K562 (cell line): ENCODE results near the gene ZFP62. TPM values are rescaled to one million over a fixed set of nuclear protein-coding genes. Genes with fewer than 3 reads are reported as not detected.

Experiments used
- ATAC-seq: fragments of 200-7000 bp; cut with Tn5 transposase; 3 replicates; pipeline ENCODE4 v1.9.1; 2020; ENCODE audit warnings: moderate library complexity
- BruUV-seq: library from RNA; stranded (reverse); fragments of 400-500 nt; replicated peaks from 2 replicates; lab custom pipeline; 2021; lab: Mats Ljungman, UMichigan
- CTCF ChIA-PET: fragments of 300-600 bp; formaldehyde crosslinking; extraction: SDS; loops from one replicate; lab custom pipeline; 2021; ENCODE audit warnings: low intra/inter-chr PET ratio; lab: Yijun Ruan, JAX
- POLR2A ChIA-PET: fragments of 300-600, 350-650 bp; sonication (Branson Sonifier 250); formaldehyde crosslinking; extraction: SDS; loops from one replicate; lab custom pipeline; 2021; ENCODE audit warnings: antibody characterized with exemption, inconsistent platforms; lab: Yijun Ruan, JAX
- DNase-seq, 4 experiments: peaks; one replicate each; pipeline versions ENCODE4 v3.0.0 to v3.0.0-alpha.2; 2011 to 2018; ENCODE audit warnings: low spot score in 3 of 4, mixed read lengths in 3 of 4; ENCODE audit errors: extremely low read depth in 1 of 4
- FAIRE-seq: peaks from 2 replicates; lab custom pipeline; 2011; peaks lifted over from hg19 to GRCh38; lab: Jason Lieb, UNC
- H2AFZ ChIP-seq: 2 replicates; pipeline ENCODE4 v1.6.0; 2011; ENCODE audit warnings: low read depth, low read length, control low read depth, inconsistent platforms
- H3K27ac ChIP-seq: fragments of 200-600 bp; 3 replicates; pipeline ENCODE4 v1.8.0; 2011; ENCODE audit warnings: low read depth, mild to moderate bottlenecking, control low read depth, inconsistent platforms, low read length, moderate library complexity, mixed read lengths; ENCODE audit errors: extremely low read depth
- H3K27me3 ChIP-seq, 2 experiments: fragments of 300-600 bp in 1 of 2; 2 replicates in 1 of 2; 3 replicates in 1 of 2; pipeline versions ENCODE4 v1.6.0 to v1.8.0; 2011; ENCODE audit warnings: inconsistent platforms in 2 of 2, low read length in 2 of 2, mild to moderate bottlenecking in 1 of 2, mixed read lengths in 1 of 2, moderate library complexity in 1 of 2; ENCODE audit not compliant: control insufficient read depth in 2 of 2, insufficient read depth in 2 of 2
- H3K36me3 ChIP-seq: fragments of 300-600 bp; 3 replicates; pipeline ENCODE4 v1.8.0; 2011; ENCODE audit warnings: mild to moderate bottlenecking, low read length, inconsistent platforms; ENCODE audit not compliant: control insufficient read depth, insufficient read depth
- H3K4me1 ChIP-seq, 2 experiments: fragments of 200-600 bp in 1 of 2; replicated peaks in 1 of 2; 2 replicates in 1 of 2; 3 replicates in 1 of 2; pipeline versions ENCODE4 v1.5.1 to v1.8.0; 2011; ENCODE audit warnings: inconsistent platforms in 2 of 2, low read length in 2 of 2, mild to moderate bottlenecking in 1 of 2, mixed read lengths in 1 of 2, moderate library complexity in 1 of 2; ENCODE audit not compliant: control insufficient read depth in 2 of 2, insufficient read depth in 2 of 2
- H3K4me2 ChIP-seq: 2 replicates; pipeline ENCODE4 v1.6.1; 2011; ENCODE audit warnings: low read length, control low read depth, inconsistent platforms, mixed read lengths; ENCODE audit not compliant: insufficient read depth
- H3K4me3 ChIP-seq: fragments of 200-600 bp; sonication (generic), shearing (Covaris generic); 2 replicates; pipeline ENCODE4 v1.5.1; 2016; ENCODE audit warnings: control low read depth, inconsistent platforms
- H3K79me2 ChIP-seq: fragments of 200-600 bp; 3 replicates; pipeline ENCODE4 v1.8.0; 2011; ENCODE audit warnings: low read length, inconsistent platforms; ENCODE audit not compliant: control insufficient read depth, insufficient read depth
- H3K9ac ChIP-seq, 2 experiments: 2 replicates each; pipeline versions ENCODE4 v1.6.0 to v1.6.1; 2011; ENCODE audit warnings: low read depth in 2 of 2, low read length in 2 of 2, control low read depth in 1 of 2, inconsistent platforms in 1 of 2, mild to moderate bottlenecking in 1 of 2, mixed read lengths in 1 of 2; ENCODE audit not compliant: insufficient read depth in 1 of 2
- H3K9me1 ChIP-seq: one replicate; pipeline ENCODE4 v1.6.0; 2011; ENCODE audit warnings: inconsistent platforms, mild to moderate bottlenecking, low read length, moderate library complexity; ENCODE audit not compliant: control insufficient read depth, insufficient read depth
- H3K9me3 ChIP-seq: replicated peaks from 2 replicates; pipeline ENCODE4 v1.5.1; 2011; ENCODE audit warnings: low read depth, low read length, inconsistent platforms; ENCODE audit not compliant: control insufficient read depth, insufficient read depth
- H4K20me1 ChIP-seq: replicated peaks from 2 replicates; pipeline ENCODE4 v1.6.1; 2011; ENCODE audit warnings: low read length, inconsistent platforms, mixed read lengths; ENCODE audit not compliant: control insufficient read depth, insufficient read depth
- AFF4 ChIP-seq: sonication (generic); formaldehyde crosslinking; IDR thresholded peaks from 2 replicates; pipeline ENCODE4 v1.8.0; 2023; ENCODE audit warnings: mild to moderate bottlenecking, missing genetic modification reagents
- ATF4 ChIP-seq: fragments of 450-650 bp; formaldehyde crosslinking; IDR thresholded peaks from 2 replicates; pipeline ENCODE4 v1.4.0; 2022; ENCODE audit warnings: mild to moderate bottlenecking, moderate library complexity
- DMBX1 ChIP-seq: fragments of 250-450 bp; sonication (Bioruptor Pico); IDR thresholded peaks from 2 replicates; pipeline ENCODE4 v1.8.0; 2022; ENCODE audit warnings: inconsistent platforms, mild to moderate bottlenecking, moderate library complexity, borderline replicate concordance
- HNRNPK ChIP-seq: fragments of 200-400 bp; formaldehyde crosslinking; IDR thresholded peaks from one replicate; pipeline ENCODE4 v1.6.1; 2018; ENCODE audit warnings: mild to moderate bottlenecking, low read depth, low read length; ENCODE audit not compliant: poor library complexity, severe bottlenecking
- LCOR ChIP-seq: sonication (generic); formaldehyde crosslinking; IDR thresholded peaks from 2 replicates; pipeline ENCODE4 v1.8.0; 2022; ENCODE audit warnings: mild to moderate bottlenecking, missing genetic modification reagents
- PHF20 ChIP-seq: fragments of 450-650 bp; IDR thresholded peaks from 2 replicates; pipeline ENCODE4 v1.6.1; 2018; ENCODE audit not compliant: partially characterized antibody
- SAP30 ChIP-seq: fragments of 200-600 bp; sonication (generic); IDR thresholded peaks from 2 replicates; pipeline ENCODE4 v1.6.1; 2012; ENCODE audit warnings: borderline replicate concordance, low read depth, mild to moderate bottlenecking, moderate library complexity, low read length, control low read depth, inconsistent platforms; ENCODE audit not compliant: insufficient read depth, poor library complexity, severe bottlenecking
- SNRNP70 ChIP-seq: fragments of 200-400 bp; formaldehyde crosslinking; optimal IDR thresholded peaks from 2 replicates; pipeline ENCODE3; 2017; ENCODE audit warnings: low read depth, low read length
- SP2 ChIP-seq: IDR thresholded peaks from 2 replicates; pipeline ENCODE4 v1.6.1; 2011; ENCODE audit warnings: mild to moderate bottlenecking, low read depth, low read length, moderate library complexity; ENCODE audit not compliant: poor library complexity, severe bottlenecking; ENCODE audit errors: extremely low read depth
- SPI1 ChIP-seq: IDR thresholded peaks from 2 replicates; pipeline ENCODE4 v1.6.1; 2011; ENCODE audit warnings: low read depth, low read length, control low read depth, borderline replicate concordance
- ZNF121 ChIP-seq: sonication (generic); formaldehyde crosslinking; conservative IDR thresholded peaks from 2 replicates; pipeline ENCODE4 v1.8.0; 2022; ENCODE audit warnings: missing genetic modification reagents
- ZNF3 ChIP-seq: fragments of 250-450 bp; sonication (Bioruptor Pico); IDR thresholded peaks from 2 replicates; pipeline ENCODE4 v1.5.0; 2021; ENCODE audit warnings: mild to moderate bottlenecking, moderate library complexity
- ZNF436 ChIP-seq: fragments of 250-450, 450-650 bp; sonication (Bioruptor Pico); formaldehyde crosslinking; IDR thresholded peaks from 2 replicates; pipeline ENCODE4 v1.7.0; 2020; ENCODE audit warnings: mild to moderate bottlenecking
- ZNF511 ChIP-seq: sonication (generic); formaldehyde crosslinking; IDR thresholded peaks from 2 replicates; pipeline ENCODE4 v1.8.0; 2022; ENCODE audit warnings: mild to moderate bottlenecking, missing genetic modification reagents
- ZNF830 ChIP-seq: fragments of 250-450 bp; sonication (Bioruptor Pico); IDR thresholded peaks from 2 replicates; pipeline ENCODE4 v1.5.0; 2021; ENCODE audit warnings: mild to moderate bottlenecking
- WGBS: fragments of 100-300 bp; shearing (Covaris generic); methylation state at CpG from one replicate; pipeline ENCODE4 v1.1.6; 2016; ENCODE audit warnings: low coverage, mixed read lengths; ENCODE audit not compliant: insufficient coverage; ENCODE audit errors: missing lambda C conversion rate; 5-methylcytosine and 5-hydroxymethylcytosine counted together
- in situ Hi-C: fragments of 300-500 bp; cut with MboI; formaldehyde crosslinking; loops from 4 replicates; pipeline ENCODE4 v1.15.0; 2018; ENCODE audit warnings: inconsistent platforms, mixed read lengths
- intact Hi-C: fragments of 100-400 bp; cut with micrococcal nuclease; formaldehyde crosslinking; loops from 2 replicates; pipeline ENCODE4 v1.14.2; 2022
- polyA plus RNA-seq, 8 experiments: library from polyadenylated mRNA; depleted of rRNA in 4 of 8; stranded (reverse) in 5 of 8; unstranded in 3 of 8; fragments of >200 nt; fragmentation: Nextera tagmentation in 2 of 8; fragmentation: Illumina TruSeq in 1 of 8; extraction: Ambion mirVana in 2 of 8; extraction: Trizol in 1 of 8; gene quantifications; 2 replicates each; pipeline versions ENCODE4 v1.2.1 to v1.2.3, GENCODE V29; 2011 to 2014; ENCODE audit warnings: inconsistent platforms in 1 of 8, missing spikeins in 1 of 8
- total RNA-seq, 7 experiments: library from RNA; depleted of rRNA in 6 of 7; stranded (reverse); fragments of >200 nt in 6 of 7; fragmentation: Illumina TruSeq in 2 of 7; extraction: Trizol in 2 of 7; gene quantifications; 2 replicates each; pipeline versions ENCODE4 v1.2.1 to v1.2.3, GENCODE V29; 2011 to 2021; ENCODE audit warnings: low replicate concordance in 1 of 7

The ZFP62 gene
- total and polyA plus RNA-seq, 9 of the 15 experiments (the other 6 are each of a cell fraction or from before 2014, with no cell fraction given) = 12.2 to 37.5 (median 25.0) TPM

- H3K9ac ChIP-seq = peak overlapping the region; percentile 88 to 93
- intact Hi-C loops = no loop called here
- ATAC-seq (peak; percentile 87), FAIRE-seq (no peak), DNase-seq (peak; percentile 95 to 97 (median 96))
- no peaks in the 10 kb centered on the region for H3K27me3 ChIP-seq
- in situ Hi-C loops = no loop called here
- H3K4me1 ChIP-seq = peaks cover 49 to 57% of the 10 kb centered on the region in 2 experiments
- no peaks in the 10 kb centered on the region for H3K9me1 ChIP-seq
- ChIA-PET POLR2A (interaction anchor here (0.6 to 2.3 kb wide), 6 partner anchors 8 to 277 kb away, joined by 3 to 9 read pairs (median 3); partner anchors contain the start of gene MGAT1), CTCF (no interaction called here)
- peaks cover 56% of the 10 kb centered on the region for H3K79me2 ChIP-seq
- TSS peak; percentile 91 for BruUV-seq
- peak overlapping the region; percentile 99 for H3K27ac ChIP-seq
- no peaks in the 10 kb centered on the region for H3K9me3 ChIP-seq
- H3K4me2 ChIP-seq = peak overlapping the region; percentile 93
- WGBS = under 1% methylated on average over 56 of the region's 66 CpGs
- peak overlapping the region; percentile 68 for H3K4me3 ChIP-seq
- no peaks in the 10 kb centered on the region for H4K20me1 ChIP-seq
- H3K36me3 ChIP-seq = peaks cover 24% of the 10 kb centered on the region; the same call in 2 of the 3 replicates
- H2AFZ ChIP-seq = peak overlapping the region; percentile 100
- TF ChIP-seq HNRNPK = no peak
- no peak; the same call in none of the 2 replicates for TF ChIP-seq ZNF511 (CRISPR knock-in tag)
- 0 out of 2 replicates have a peak, but pooled peaks have one; percentile 60 for TF ChIP-seq AFF4 (CRISPR knock-in tag)
- peak; percentile 88 for TF ChIP-seq PHF20
- TF ChIP-seq SAP30 = no peak
- no peak for TF ChIP-seq SP2
- no peak for TF ChIP-seq ZNF436 (CRISPR knock-in tag)
- TF ChIP-seq ZNF121 (CRISPR knock-in tag) = no peak
- TF ChIP-seq ZNF3 (CRISPR knock-in tag) = no peak
- peak; percentile 74; the same call in 1 of the 2 replicates for TF ChIP-seq DMBX1
- TF ChIP-seq SNRNP70 = no peak
- peak; percentile 5; the same call in 1 of the 2 replicates for TF ChIP-seq ATF4 (CRISPR knock-in tag)
- peak; percentile 90 for TF ChIP-seq LCOR
- peak; percentile 44; the same call in 1 of the 2 replicates for TF ChIP-seq SPI1
- 0 out of 2 replicates have a peak, but pooled peaks have one; percentile 87 for TF ChIP-seq ZNF830 (CRISPR knock-in tag)
Observed at GRCh38 chr5:180810210-180810958, 50.7 kb downstream of the ZFP62 start.
